HFFc6 (cell line): Measurements from ENCODE around the gene CCDC33. TPM values are rescaled to one million over a fixed set of nuclear protein-coding genes. Genes with fewer than 3 reads are reported as not detected.
A peak's percentile ranks its signal among the peaks of the same experiment; 100 is the strongest.

Source experiments
- DNase-seq: peaks from one replicate; pipeline ENCODE4 v3.0.0-alpha.2; 2018
- H3K27ac Mint-ChIP-seq: 2 replicates; pipeline ENCODE4 v1.8.0; 2020; ENCODE audit warnings: mild to moderate bottlenecking, mixed read lengths
- H3K27me3 Mint-ChIP-seq: 2 replicates; pipeline ENCODE4 v1.8.0; 2021; ENCODE audit warnings: mild to moderate bottlenecking, moderate library complexity, mixed read lengths; ENCODE audit not compliant: insufficient read depth
- H3K36me3 Mint-ChIP-seq: 2 replicates; pipeline ENCODE4 v1.8.0; 2021; ENCODE audit warnings: low read depth, mixed read lengths
- H3K4me1 Mint-ChIP-seq: 2 replicates; pipeline ENCODE4 v1.8.0; 2020; ENCODE audit warnings: low read depth, mixed read lengths
- H3K4me3 Mint-ChIP-seq: 2 replicates; pipeline ENCODE4 v1.8.0; 2020; ENCODE audit warnings: mild to moderate bottlenecking, moderate library complexity, mixed read lengths
- H3K9me3 Mint-ChIP-seq: 2 replicates; pipeline ENCODE4 v1.8.0; 2020; ENCODE audit warnings: mild to moderate bottlenecking, mixed read lengths
- total RNA-seq, 6 experiments: library from RNA; stranded (reverse); fragmentation: NEBNext Ultra II Directional; extraction: Animal tissue kit (Norgen Biotek cat#: 25700); gene quantifications; 2 replicates in 1 of 6; 3 replicates in 5 of 6; pipeline ENCODE4 v1.2.3, GENCODE V29; 2021
- TF ChIP-seq, protein P1 (sequence below): fragments of 200-600 bp; sonication (generic); IDR thresholded peaks from 2 replicates; pipeline ENCODE4 v1.5.0; 2021; ENCODE audit warnings: antibody characterized with exemption, mild to moderate bottlenecking

Gene CCDC33
- total RNA-seq, 6 experiments from 2014 or later: 0.30 TPM; not detected in 5

DNA sequence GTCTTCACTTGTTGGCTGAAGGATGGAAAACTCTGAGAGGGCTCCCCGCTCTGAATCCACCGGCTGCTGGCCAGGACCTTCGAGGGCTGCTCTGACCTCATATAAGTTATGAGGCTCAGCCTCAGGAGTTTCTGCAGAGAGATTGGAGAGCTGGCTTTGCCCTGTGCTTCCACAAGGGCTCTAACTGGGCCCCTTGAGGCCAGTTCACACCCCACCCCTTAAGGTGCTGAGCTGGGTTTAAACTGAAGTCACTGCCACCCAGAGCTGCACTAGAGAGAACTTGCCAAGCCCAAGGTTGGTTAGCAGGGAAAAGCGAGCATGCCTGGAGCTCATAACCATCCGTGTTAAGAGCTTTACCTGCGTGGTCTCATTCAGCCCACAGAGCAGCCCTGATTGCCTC lies 2.8 kb upstream of the CCDC33 start:
- Mint-ChIP-seq H3K27ac (no peak overlapping the region), H3K27me3 (peaks cover 31% of the 10 kb centered on the region), H3K4me3 (no peak overlapping the region), H3K36me3 (no peaks in the 10 kb centered on the region), H3K9me3 (no peaks in the 10 kb centered on the region), H3K4me1 (peaks cover 11% of the 10 kb centered on the region; the same call in 1 of the 2 replicates)
- TF ChIP-seq, protein P1, sequence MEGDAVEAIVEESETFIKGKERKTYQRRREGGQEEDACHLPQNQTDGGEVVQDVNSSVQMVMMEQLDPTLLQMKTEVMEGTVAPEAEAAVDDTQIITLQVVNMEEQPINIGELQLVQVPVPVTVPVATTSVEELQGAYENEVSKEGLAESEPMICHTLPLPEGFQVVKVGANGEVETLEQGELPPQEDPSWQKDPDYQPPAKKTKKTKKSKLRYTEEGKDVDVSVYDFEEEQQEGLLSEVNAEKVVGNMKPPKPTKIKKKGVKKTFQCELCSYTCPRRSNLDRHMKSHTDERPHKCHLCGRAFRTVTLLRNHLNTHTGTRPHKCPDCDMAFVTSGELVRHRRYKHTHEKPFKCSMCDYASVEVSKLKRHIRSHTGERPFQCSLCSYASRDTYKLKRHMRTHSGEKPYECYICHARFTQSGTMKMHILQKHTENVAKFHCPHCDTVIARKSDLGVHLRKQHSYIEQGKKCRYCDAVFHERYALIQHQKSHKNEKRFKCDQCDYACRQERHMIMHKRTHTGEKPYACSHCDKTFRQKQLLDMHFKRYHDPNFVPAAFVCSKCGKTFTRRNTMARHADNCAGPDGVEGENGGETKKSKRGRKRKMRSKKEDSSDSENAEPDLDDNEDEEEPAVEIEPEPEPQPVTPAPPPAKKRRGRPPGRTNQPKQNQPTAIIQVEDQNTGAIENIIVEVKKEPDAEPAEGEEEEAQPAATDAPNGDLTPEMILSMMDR: no peak
- no peak for DNase-seq

DNA sequence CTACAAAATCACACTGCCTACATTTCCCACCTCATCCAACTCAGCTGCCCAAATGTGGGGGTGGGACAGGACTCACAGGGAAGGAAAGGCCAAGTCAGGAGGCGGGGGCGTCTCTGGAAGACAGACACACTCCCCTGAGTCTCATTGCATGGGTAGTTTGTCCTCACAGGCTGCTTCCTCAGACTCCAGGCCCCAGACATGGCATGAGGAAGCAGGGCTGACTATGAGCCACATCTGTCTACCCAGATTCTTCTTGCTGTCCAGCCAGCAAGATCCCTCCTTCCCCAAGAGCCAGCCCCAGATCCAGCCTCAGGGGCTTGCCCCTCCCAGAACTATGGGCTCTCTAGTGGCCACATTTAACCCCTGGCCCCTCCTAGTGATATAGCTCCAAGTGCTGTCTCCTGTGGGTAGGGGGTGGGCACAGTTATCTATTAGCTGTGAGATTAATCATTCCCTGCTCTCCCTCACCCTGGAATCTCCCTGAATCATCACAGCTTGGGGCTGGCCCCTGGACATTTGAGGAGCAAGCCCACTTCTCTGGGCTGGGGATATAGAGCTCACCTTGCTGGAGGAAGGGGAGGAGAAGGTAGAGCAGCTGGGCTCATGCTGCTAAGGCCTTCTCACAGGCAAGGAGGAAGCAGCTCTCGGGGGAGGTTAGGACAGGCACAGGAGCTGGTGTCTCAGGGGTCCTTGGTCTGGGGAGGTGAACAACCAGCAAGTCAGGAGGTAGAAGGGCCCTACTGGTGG lies 2.1 kb upstream of the CCDC33 start:
- Mint-ChIP-seq H3K9me3 (no peaks in the 10 kb centered on the region), H3K27ac (no peak overlapping the region), H3K4me3 (no peak overlapping the region), H3K36me3 (no peaks in the 10 kb centered on the region), H3K4me1 (peaks cover 17% of the 10 kb centered on the region; the same call in 1 of the 2 replicates), H3K27me3 (peaks cover 27% of the 10 kb centered on the region)
- TF ChIP-seq, protein P1: no peak
- no peak for DNase-seq

DNA sequence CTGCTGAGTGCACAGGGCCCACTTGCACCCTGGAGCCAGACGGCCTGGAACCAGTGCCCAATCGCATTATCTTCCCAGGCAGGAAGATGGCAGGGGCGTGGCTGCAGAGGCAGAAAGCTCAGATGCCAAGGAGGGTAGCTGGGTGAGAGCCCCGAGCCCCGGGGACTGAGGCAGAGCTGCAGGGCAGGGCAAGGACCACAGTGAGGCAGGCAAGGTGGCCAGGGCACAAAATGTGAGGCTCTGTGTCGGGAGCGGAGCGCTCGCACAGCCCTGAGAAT lies 1.6 kb upstream of the CCDC33 start:
- TF ChIP-seq, protein P1: no peak
- Mint-ChIP-seq H3K27ac (no peak overlapping the region), H3K9me3 (no peaks in the 10 kb centered on the region), H3K36me3 (no peaks in the 10 kb centered on the region), H3K4me3 (no peak overlapping the region), H3K4me1 (peaks cover 22% of the 10 kb centered on the region), H3K27me3 (peaks cover 26% of the 10 kb centered on the region)
- no peak for DNase-seq

DNA sequence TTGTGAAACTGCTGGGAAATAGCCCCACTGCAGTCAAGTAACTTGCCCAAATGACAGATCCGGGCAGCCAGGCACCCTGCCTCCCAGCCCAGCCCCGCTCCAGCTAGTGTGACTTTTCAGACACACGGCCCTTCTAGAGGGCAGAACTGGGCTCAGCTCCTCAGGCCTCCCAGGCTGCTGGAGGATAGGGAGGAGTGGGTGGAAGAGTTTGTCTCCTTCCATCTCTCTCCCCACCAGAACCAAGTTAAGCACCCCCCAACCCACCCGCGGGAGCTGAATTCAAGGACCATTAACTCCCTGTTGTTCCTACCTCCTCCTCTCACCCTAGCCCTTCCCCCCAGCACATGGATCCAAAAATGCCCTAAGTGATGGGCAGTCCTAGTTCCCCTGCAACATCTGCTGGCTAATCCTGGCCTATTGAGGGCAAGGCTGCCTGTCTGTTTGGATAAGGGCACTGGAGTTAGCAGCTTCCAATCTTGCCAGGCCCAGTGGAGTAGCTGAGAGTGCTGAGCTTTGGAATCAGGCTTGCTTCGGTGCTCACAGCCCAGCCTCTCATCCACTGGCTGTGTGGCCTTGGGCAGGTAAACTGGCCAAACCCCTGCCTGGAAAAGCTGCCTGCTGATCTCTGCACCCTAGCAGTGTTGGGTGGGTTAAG lies 3.1 kb downstream of the CCDC33 start:
- DNase-seq: no peak
- H3K27ac Mint-ChIP-seq: no peak overlapping the region
- peaks cover 2% of the 10 kb centered on the region; the same call in 1 of the 2 replicates for H3K27me3 Mint-ChIP-seq
- TF ChIP-seq, protein P1: no peak
- H3K9me3 Mint-ChIP-seq: no peaks in the 10 kb centered on the region
- peaks cover 48% of the 10 kb centered on the region for H3K4me1 Mint-ChIP-seq
- no peak overlapping the region for H3K4me3 Mint-ChIP-seq
- H3K36me3 Mint-ChIP-seq: no peaks in the 10 kb centered on the region

DNA sequence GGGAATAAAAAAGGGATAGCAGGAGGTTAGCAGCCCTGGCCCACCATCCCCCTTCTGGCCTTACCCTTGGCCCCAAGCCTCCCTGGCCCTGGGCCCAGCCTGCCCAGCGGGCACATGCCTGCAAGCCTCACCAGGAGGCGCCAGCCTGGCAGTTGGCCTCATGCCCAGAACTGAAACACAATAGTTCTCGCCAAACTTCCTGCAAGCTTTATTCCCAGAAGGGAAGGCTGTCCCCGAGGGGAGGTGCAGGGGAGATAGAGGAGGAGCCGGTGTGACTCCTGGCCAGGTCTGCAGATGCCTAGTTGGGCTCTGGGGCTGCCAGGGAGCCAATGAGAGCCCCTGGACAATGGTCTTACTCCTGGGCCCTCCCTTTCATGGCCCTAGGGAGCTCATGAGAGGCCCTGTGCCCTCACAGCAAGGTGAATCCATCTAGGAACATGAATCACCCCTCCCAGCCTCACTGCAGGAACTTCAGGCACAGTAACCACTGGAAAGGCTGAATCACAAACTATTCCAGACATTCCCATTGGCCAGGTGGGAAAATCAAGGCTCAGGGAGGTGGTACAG lies 4.0 kb downstream of the CCDC33 start:
- H3K27ac Mint-ChIP-seq: no peak overlapping the region; the same call in 1 of the 2 replicates
- H3K4me1 Mint-ChIP-seq: peaks cover 45% of the 10 kb centered on the region

More for the DNA sequence above, 4.0 kb downstream of the CCDC33 start:
- DNase-seq: peak; percentile 76
- H3K36me3 Mint-ChIP-seq: no peaks in the 10 kb centered on the region
- peaks cover 2% of the 10 kb centered on the region; the same call in 1 of the 2 replicates for H3K27me3 Mint-ChIP-seq
- H3K4me3 Mint-ChIP-seq: no peak overlapping the region
- TF ChIP-seq, protein P1: peak; percentile 71
- H3K9me3 Mint-ChIP-seq: no peaks in the 10 kb centered on the region
